HEK293 (cell line): ENCODE results near the gene CDC42BPA.

Experiments used
- KLF9 ChIP-seq: fragments of 450-650 bp; formaldehyde crosslinking; IDR thresholded peaks from 2 replicates; pipeline ENCODE4 v1.5.1; 2016; ENCODE audit warnings: missing biosample characterization, missing genetic modification characterization, low read depth
- ZNF580 ChIP-seq: fragments of 450-650 bp; formaldehyde crosslinking; IDR thresholded peaks from 2 replicates; pipeline ENCODE4 v1.5.1; 2016; ENCODE audit warnings: missing biosample characterization, missing genetic modification characterization
- TF ChIP-seq, protein P1 (sequence below): fragments of 450-650 bp; formaldehyde crosslinking; IDR thresholded peaks from 2 replicates; pipeline ENCODE4 v1.5.1; 2016; ENCODE audit warnings: missing biosample characterization, missing genetic modification characterization
- TF ChIP-seq, protein P2 (sequence below): fragments of 450-650 bp; formaldehyde crosslinking; IDR thresholded peaks from 2 replicates; pipeline ENCODE4 v1.5.1; 2017; ENCODE audit warnings: missing biosample characterization, missing genetic modification characterization

GRCh38 chr1:226973371-226973897 is 344.9 kb downstream of the CDC42BPA start:
- TF ChIP-seq, protein P1, sequence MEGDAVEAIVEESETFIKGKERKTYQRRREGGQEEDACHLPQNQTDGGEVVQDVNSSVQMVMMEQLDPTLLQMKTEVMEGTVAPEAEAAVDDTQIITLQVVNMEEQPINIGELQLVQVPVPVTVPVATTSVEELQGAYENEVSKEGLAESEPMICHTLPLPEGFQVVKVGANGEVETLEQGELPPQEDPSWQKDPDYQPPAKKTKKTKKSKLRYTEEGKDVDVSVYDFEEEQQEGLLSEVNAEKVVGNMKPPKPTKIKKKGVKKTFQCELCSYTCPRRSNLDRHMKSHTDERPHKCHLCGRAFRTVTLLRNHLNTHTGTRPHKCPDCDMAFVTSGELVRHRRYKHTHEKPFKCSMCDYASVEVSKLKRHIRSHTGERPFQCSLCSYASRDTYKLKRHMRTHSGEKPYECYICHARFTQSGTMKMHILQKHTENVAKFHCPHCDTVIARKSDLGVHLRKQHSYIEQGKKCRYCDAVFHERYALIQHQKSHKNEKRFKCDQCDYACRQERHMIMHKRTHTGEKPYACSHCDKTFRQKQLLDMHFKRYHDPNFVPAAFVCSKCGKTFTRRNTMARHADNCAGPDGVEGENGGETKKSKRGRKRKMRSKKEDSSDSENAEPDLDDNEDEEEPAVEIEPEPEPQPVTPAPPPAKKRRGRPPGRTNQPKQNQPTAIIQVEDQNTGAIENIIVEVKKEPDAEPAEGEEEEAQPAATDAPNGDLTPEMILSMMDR, result no peak
- TF ChIP-seq ZNF580 (tag by site-specific recombination), result no peak
- TF ChIP-seq, protein P2, sequence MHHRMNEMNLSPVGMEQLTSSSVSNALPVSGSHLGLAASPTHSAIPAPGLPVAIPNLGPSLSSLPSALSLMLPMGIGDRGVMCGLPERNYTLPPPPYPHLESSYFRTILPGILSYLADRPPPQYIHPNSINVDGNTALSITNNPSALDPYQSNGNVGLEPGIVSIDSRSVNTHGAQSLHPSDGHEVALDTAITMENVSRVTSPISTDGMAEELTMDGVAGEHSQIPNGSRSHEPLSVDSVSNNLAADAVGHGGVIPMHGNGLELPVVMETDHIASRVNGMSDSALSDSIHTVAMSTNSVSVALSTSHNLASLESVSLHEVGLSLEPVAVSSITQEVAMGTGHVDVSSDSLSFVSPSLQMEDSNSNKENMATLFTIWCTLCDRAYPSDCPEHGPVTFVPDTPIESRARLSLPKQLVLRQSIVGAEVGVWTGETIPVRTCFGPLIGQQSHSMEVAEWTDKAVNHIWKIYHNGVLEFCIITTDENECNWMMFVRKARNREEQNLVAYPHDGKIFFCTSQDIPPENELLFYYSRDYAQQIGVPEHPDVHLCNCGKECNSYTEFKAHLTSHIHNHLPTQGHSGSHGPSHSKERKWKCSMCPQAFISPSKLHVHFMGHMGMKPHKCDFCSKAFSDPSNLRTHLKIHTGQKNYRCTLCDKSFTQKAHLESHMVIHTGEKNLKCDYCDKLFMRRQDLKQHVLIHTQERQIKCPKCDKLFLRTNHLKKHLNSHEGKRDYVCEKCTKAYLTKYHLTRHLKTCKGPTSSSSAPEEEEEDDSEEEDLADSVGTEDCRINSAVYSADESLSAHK (tag by site-specific recombination), result no peak
- TF ChIP-seq KLF9 (tag by site-specific recombination), result no peak
